Myocyte (in vitro differentiated cells): ENCODE results near the gene KLHL22. TPM values are rescaled to one million over a fixed set of nuclear protein-coding genes. Genes with fewer than 3 reads are reported as not detected.

Source experiments
- DNase-seq: peaks from one replicate; pipeline ENCODE4 v3.0.0-alpha.2; 2012; ENCODE audit warnings: low read depth
- total RNA-seq: library from RNA; depleted of rRNA; stranded (reverse); fragments of >200 nt; gene quantifications from 2 replicates; pipeline ENCODE4 v1.2.3, GENCODE V29; 2014

KLHL22 gene
- total RNA-seq, 1 donor from 2014 or later, result 31.5 TPM

GRCh38 chr22:20448630-20449029 lies 47.0 kb downstream of the KLHL22 start:
- DNase-seq, result no peak

GRCh38 chr22:20446383-20446970 lies 49.1 kb downstream of the KLHL22 start:
- no peak for DNase-seq

GRCh38 chr22:20444325-20444724 lies 51.3 kb downstream of the KLHL22 start:
- DNase-seq, result no peak

GRCh38 chr22:20442485-20443284 lies 52.9 kb downstream of the KLHL22 start:
- DNase-seq, result no peak

GRCh38 chr22:20441631-20442484 lies 53.7 kb downstream of the KLHL22 start:
- DNase-seq, result no peak

- DNase-seq, result peak; percentile 58
These were observed 54.7 kb downstream of the KLHL22 start for GRCh38 chr22:20440637-20441591.

- no peak for DNase-seq
These were observed 55.5 kb downstream of the KLHL22 start for GRCh38 chr22:20439928-20440575.

GRCh38 chr22:20439556-20439927 lies 56.1 kb downstream of the KLHL22 start:
- no peak for DNase-seq

- DNase-seq, result no peak
These were observed 56.7 kb downstream of the KLHL22 start for GRCh38 chr22:20438678-20439492.

- no peak for DNase-seq
These were observed 57.2 kb downstream of the KLHL22 start for GRCh38 chr22:20438427-20438677.

GRCh38 chr22:20437613-20438426 lies 57.8 kb downstream of the KLHL22 start, which contains the start of gene SCARF2:
TSS of gene SCARF2 (minus strand) at chr22:20437825. CDS start at chr22:20437754, 71 bp downstream.
- DNase-seq, result peak; percentile 25

GRCh38 chr22:20436768-20437612 lies 58.6 kb downstream of the KLHL22 start:
- DNase-seq, result peak; percentile 18

GRCh38 chr22:20436307-20436767 lies 59.3 kb downstream of the KLHL22 start:
- peak; percentile 52 for DNase-seq

GRCh38 chr22:20435436-20436306 lies 59.9 kb downstream of the KLHL22 start:
- DNase-seq, result no peak

GRCh38 chr22:20434773-20435172 lies 60.8 kb downstream of the KLHL22 start:
- no peak for DNase-seq

- DNase-seq, result no peak
These were observed 61.3 kb downstream of the KLHL22 start for GRCh38 chr22:20434264-20434751.
